ENCODE data around the gene LGI4.

LGI4 gene

GRCh38 chr19:35108730-35109129 lies 26.1 kb downstream of the LGI4 start:
- Histone ChIP-seq H4K91ac (ENCODE audit: low read depth, low read length) (no peak overlapping the region), H3K79me2 (ENCODE audit: control insufficient read depth, insufficient read depth, low read length, poor library complexity) (no peaks in the 10 kb centered on the region)

GRCh38 chr19:35107545-35107944 lies 27.3 kb downstream of the LGI4 start:
- H3K4ac ChIP-seq (ENCODE audit: low read depth, low read length): no peak overlapping the region
- H2AFZ ChIP-seq (ENCODE audit: insufficient read depth, low read length, poor library complexity): no peak overlapping the region
- H2BK120ac ChIP-seq (ENCODE audit: insufficient read depth, low read length, poor library complexity): no peak overlapping the region
- H3K27me3 ChIP-seq (ENCODE audit: insufficient read depth, low read length): no peaks in the 10 kb centered on the region
- no peaks in the 10 kb centered on the region for H3K79me1 ChIP-seq (ENCODE audit: low read length)
- H2BK12ac ChIP-seq (ENCODE audit: low read length): no peak overlapping the region
- no peak overlapping the region for H4K91ac ChIP-seq (ENCODE audit: low read depth, low read length)
- H3K14ac ChIP-seq (ENCODE audit: low read length): no peak overlapping the region
- no peak overlapping the region for H3K23ac ChIP-seq (ENCODE audit: low read length)
- no peak overlapping the region for H2BK5ac ChIP-seq (ENCODE audit: low read depth, low read length, poor library complexity)
- no peak overlapping the region for H3K27ac ChIP-seq (ENCODE audit: low read depth, low read length)
- DNase-seq: no peak
- no peaks in the 10 kb centered on the region for H3K4me1 ChIP-seq (ENCODE audit: control insufficient read depth in 1 of 2, insufficient read depth in 2 of 2, low read length in 2 of 2)
- no peak overlapping the region for H4K12ac ChIP-seq (ENCODE audit: low read depth, low read length)
- no CpG with 5 or more reads among the region's 5 CpGs for WGBS (ENCODE audit: extremely low coverage, insufficient coverage, insufficient read length)
- no peak overlapping the region for H3K4me2 ChIP-seq (ENCODE audit: low read length)
- no peak overlapping the region for H3K9ac ChIP-seq (ENCODE audit: low read length)
- H3K4me3 ChIP-seq (ENCODE audit: low read depth, low read length): no peak overlapping the region
- no peak overlapping the region for H3K18ac ChIP-seq (ENCODE audit: low read length)
- H3K79me2 ChIP-seq (ENCODE audit: control insufficient read depth, insufficient read depth, low read length, poor library complexity): no peaks in the 10 kb centered on the region
- peaks cover 8% of the 10 kb centered on the region for H3K9me3 ChIP-seq (ENCODE audit: insufficient read depth, low read depth, low read length)
- H4K8ac ChIP-seq (ENCODE audit: low read depth, low read length): no peak overlapping the region
- no peak overlapping the region for H2AK5ac ChIP-seq (ENCODE audit: low read length)
- H3K36me3 ChIP-seq (ENCODE audit: control insufficient read depth in 1 of 2, insufficient read depth in 2 of 2, low read length in 2 of 2): no peaks in the 10 kb centered on the region

More at GRCh38 chr19:35108730-35109129, 26.1 kb downstream of the LGI4 start:
- Histone ChIP-seq H2BK12ac (ENCODE audit: low read length) (no peak overlapping the region), H3K4ac (ENCODE audit: low read depth, low read length) (no peak overlapping the region), H3K4me1 (ENCODE audit: control insufficient read depth in 1 of 2, insufficient read depth in 2 of 2, low read length in 2 of 2) (no peaks in the 10 kb centered on the region), H4K8ac (ENCODE audit: low read depth, low read length) (no peak overlapping the region), H3K27me3 (ENCODE audit: insufficient read depth, low read length) (no peaks in the 10 kb centered on the region), H3K79me1 (ENCODE audit: low read length) (no peaks in the 10 kb centered on the region), H2AFZ (ENCODE audit: insufficient read depth, low read length, poor library complexity) (no peak overlapping the region), H3K4me2 (ENCODE audit: low read length) (no peak overlapping the region), H3K9ac (ENCODE audit: low read length) (no peak overlapping the region), H3K18ac (ENCODE audit: low read length) (no peak overlapping the region), H3K36me3 (ENCODE audit: control insufficient read depth in 1 of 2, insufficient read depth in 2 of 2, low read length in 2 of 2) (no peaks in the 10 kb centered on the region), H3K4me3 (ENCODE audit: low read depth, low read length) (no peak overlapping the region), H4K12ac (ENCODE audit: low read depth, low read length) (no peak overlapping the region), H3K9me3 (ENCODE audit: insufficient read depth, low read depth, low read length) (peaks cover 8% of the 10 kb centered on the region), H3K23ac (ENCODE audit: low read length) (no peak overlapping the region), H2BK120ac (ENCODE audit: insufficient read depth, low read length, poor library complexity) (no peak overlapping the region), H2BK5ac (ENCODE audit: low read depth, low read length, poor library complexity) (no peak overlapping the region), H2AK5ac (ENCODE audit: low read length) (no peak overlapping the region), H3K27ac (ENCODE audit: low read depth, low read length) (no peak overlapping the region), H3K14ac (ENCODE audit: low read length) (no peak overlapping the region)
- no CpG with 5 or more reads among the region's 11 CpGs for WGBS (ENCODE audit: extremely low coverage, insufficient coverage, insufficient read length)
- no peak for DNase-seq

- H3K4me2 ChIP-seq (ENCODE audit: low read length): no peak overlapping the region
- H4K91ac ChIP-seq (ENCODE audit: low read depth, low read length): no peak overlapping the region
- H3K36me3 ChIP-seq (ENCODE audit: control insufficient read depth in 1 of 2, insufficient read depth in 2 of 2, low read length in 2 of 2): no peaks in the 10 kb centered on the region
- no peak overlapping the region for H2AK5ac ChIP-seq (ENCODE audit: low read length)
- peaks cover 8% of the 10 kb centered on the region for H3K9me3 ChIP-seq (ENCODE audit: insufficient read depth, low read depth, low read length)
- H2BK5ac ChIP-seq (ENCODE audit: low read depth, low read length, poor library complexity): no peak overlapping the region
- no peak overlapping the region for H2AFZ ChIP-seq (ENCODE audit: insufficient read depth, low read length, poor library complexity)
- no peak overlapping the region for H3K18ac ChIP-seq (ENCODE audit: low read length)
- H3K4ac ChIP-seq (ENCODE audit: low read depth, low read length): no peak overlapping the region
- no peak overlapping the region for H4K8ac ChIP-seq (ENCODE audit: low read depth, low read length)
- no peak overlapping the region for H3K4me3 ChIP-seq (ENCODE audit: low read depth, low read length)
- no peak overlapping the region for H2BK120ac ChIP-seq (ENCODE audit: insufficient read depth, low read length, poor library complexity)
- no peak overlapping the region for H3K27ac ChIP-seq (ENCODE audit: low read depth, low read length)
- H3K23ac ChIP-seq (ENCODE audit: low read length): no peak overlapping the region
- H3K79me1 ChIP-seq (ENCODE audit: low read length): no peaks in the 10 kb centered on the region
- no peak overlapping the region for H4K12ac ChIP-seq (ENCODE audit: low read depth, low read length)
- no peak overlapping the region for H3K9ac ChIP-seq (ENCODE audit: low read length)
- H3K79me2 ChIP-seq (ENCODE audit: control insufficient read depth, insufficient read depth, low read length, poor library complexity): no peaks in the 10 kb centered on the region
- no peaks in the 10 kb centered on the region for H3K4me1 ChIP-seq (ENCODE audit: control insufficient read depth in 1 of 2, insufficient read depth in 2 of 2, low read length in 2 of 2)
- no peak for DNase-seq
- WGBS (ENCODE audit: extremely low coverage, insufficient coverage, insufficient read length): no CpG with 5 or more reads among the region's 2 CpGs
- H3K27me3 ChIP-seq (ENCODE audit: insufficient read depth, low read length): no peaks in the 10 kb centered on the region
- no peak overlapping the region for H3K14ac ChIP-seq (ENCODE audit: low read length)
- no peak overlapping the region for H2BK12ac ChIP-seq (ENCODE audit: low read length)
Measured at GRCh38 chr19:35106898-35107541, 27.8 kb downstream of the LGI4 start.

GRCh38 chr19:35106291-35106583 lies 28.6 kb downstream of the LGI4 start:
- Histone ChIP-seq H3K4me1 (ENCODE audit: control insufficient read depth in 1 of 2, insufficient read depth in 2 of 2, low read length in 2 of 2) (no peaks in the 10 kb centered on the region), H3K14ac (ENCODE audit: low read length) (no peak overlapping the region), H4K8ac (ENCODE audit: low read depth, low read length) (no peak overlapping the region), H3K9ac (ENCODE audit: low read length) (no peak overlapping the region), H2BK120ac (ENCODE audit: insufficient read depth, low read length, poor library complexity) (no peak overlapping the region), H3K4ac (ENCODE audit: low read depth, low read length) (no peak overlapping the region), H3K4me2 (ENCODE audit: low read length) (no peak overlapping the region), H2BK12ac (ENCODE audit: low read length) (no peak overlapping the region), H3K27me3 (ENCODE audit: insufficient read depth, low read length) (no peaks in the 10 kb centered on the region), H3K27ac (ENCODE audit: low read depth, low read length) (no peak overlapping the region), H2BK5ac (ENCODE audit: low read depth, low read length, poor library complexity) (no peak overlapping the region), H4K12ac (ENCODE audit: low read depth, low read length) (no peak overlapping the region), H3K18ac (ENCODE audit: low read length) (no peak overlapping the region), H2AFZ (ENCODE audit: insufficient read depth, low read length, poor library complexity) (no peak overlapping the region), H3K4me3 (ENCODE audit: low read depth, low read length) (no peak overlapping the region), H4K91ac (ENCODE audit: low read depth, low read length) (no peak overlapping the region), H3K79me1 (ENCODE audit: low read length) (no peaks in the 10 kb centered on the region), H2AK5ac (ENCODE audit: low read length) (no peak overlapping the region), H3K79me2 (ENCODE audit: control insufficient read depth, insufficient read depth, low read length, poor library complexity) (no peaks in the 10 kb centered on the region), H3K36me3 (ENCODE audit: control insufficient read depth in 1 of 2, insufficient read depth in 2 of 2, low read length in 2 of 2) (no peaks in the 10 kb centered on the region), H3K23ac (ENCODE audit: low read length) (no peak overlapping the region), H3K9me3 (ENCODE audit: insufficient read depth, low read depth, low read length) (peaks cover 8% of the 10 kb centered on the region)
- WGBS (ENCODE audit: extremely low coverage, insufficient coverage, insufficient read length): no CpG with 5 or more reads among the region's 9 CpGs
- DNase-seq: no peak
